ENCODE data around the gene NALCN.
"Not testable (repeated sequence)": the region's sequence is repeated elsewhere in the genome, so short reads cannot be mapped to it uniquely, and the experiment has no call there.

NALCN gene

GRCh38 chr13:101331731-101332130 is 84.6 kb downstream of the NALCN start:
- no peak overlapping the region for H3K4me3 ChIP-seq (replicated peaks; ENCODE audit: low read depth, low read length)
- no peak for DNase-seq (ENCODE audit: low read depth)
- no peak for TF ChIP-seq CTCF (IDR thresholded peaks at IDR 0.05; ENCODE audit: low read length, missing control alignments)

DNA sequence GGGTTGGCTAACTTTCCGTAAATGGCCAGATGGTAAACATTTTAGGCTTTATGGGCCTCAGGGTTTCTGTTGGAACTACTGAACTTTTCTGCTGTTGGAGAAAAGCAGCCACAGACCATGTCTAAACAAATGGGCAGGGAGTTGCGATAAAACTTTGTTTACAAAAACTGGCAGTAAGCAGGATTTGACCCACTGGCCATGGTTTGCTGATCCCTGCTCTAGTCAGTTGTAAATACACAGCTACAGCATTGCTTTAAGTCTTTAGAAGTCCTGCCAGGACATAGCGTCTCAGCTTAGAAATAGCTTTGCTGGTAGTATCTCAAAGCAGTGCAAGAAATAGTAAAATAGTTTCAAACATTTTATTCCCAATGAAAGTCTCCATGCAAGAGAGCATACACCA is 88.4 kb downstream of the NALCN start:
- H3K4me3 ChIP-seq (replicated peaks; ENCODE audit: low read depth, low read length): no peak overlapping the region
- TF ChIP-seq CTCF (IDR thresholded peaks at IDR 0.05; ENCODE audit: low read length, missing control alignments): no peak
- DNase-seq (ENCODE audit: low read depth): no peak

- TF ChIP-seq CTCF (IDR thresholded peaks at IDR 0.05; ENCODE audit: low read length, missing control alignments): no peak
- DNase-seq (ENCODE audit: low read depth): no peak
- H3K4me3 ChIP-seq (replicated peaks; ENCODE audit: low read depth, low read length): no peak overlapping the region
Observed at GRCh38 chr13:101326710-101327109, 89.6 kb downstream of the NALCN start.

DNA sequence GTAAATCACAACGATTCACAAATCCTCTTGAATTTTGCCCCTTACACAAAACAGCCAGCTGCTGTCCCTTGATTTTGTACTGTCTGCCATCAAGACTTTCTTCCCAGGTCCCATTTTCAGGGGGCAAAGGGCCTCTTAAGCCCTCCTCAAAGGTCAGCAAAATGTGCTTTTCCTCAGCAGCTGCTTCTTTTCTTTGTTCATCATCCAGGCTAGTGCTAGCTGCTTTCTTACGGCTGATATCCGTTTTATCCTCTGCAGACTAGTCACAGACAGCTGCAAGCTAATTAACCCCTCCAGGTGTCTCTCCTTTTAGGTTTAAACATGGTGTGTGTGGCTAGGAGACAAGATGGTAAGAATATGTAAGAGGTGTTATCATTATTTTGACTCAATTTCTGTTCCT is 90.9 kb downstream of the NALCN start:
- no peak for TF ChIP-seq CTCF (IDR thresholded peaks at IDR 0.05; ENCODE audit: low read length, missing control alignments)
- no peak overlapping the region for H3K4me3 ChIP-seq (replicated peaks; ENCODE audit: low read depth, low read length)
- DNase-seq (ENCODE audit: low read depth): no peak

DNA sequence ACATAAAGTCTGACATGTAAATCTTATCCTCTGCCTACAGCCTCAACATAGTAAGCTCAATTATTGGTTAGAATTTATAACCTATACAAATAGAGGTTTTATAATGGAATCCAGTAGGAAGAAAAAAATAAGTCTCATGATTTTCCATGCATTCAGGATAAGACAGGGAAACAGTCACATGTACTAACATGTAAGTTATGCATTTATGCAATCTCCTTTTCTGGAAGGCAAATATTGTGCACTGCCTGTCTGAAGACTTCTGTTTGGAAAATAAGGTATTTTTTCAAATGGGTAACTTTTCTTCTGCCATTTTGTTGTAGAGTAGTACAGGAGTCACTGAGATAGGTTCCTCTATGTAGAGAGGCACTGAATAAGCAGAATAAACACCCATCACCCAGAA is 92.7 kb downstream of the NALCN start:
- DNase-seq (ENCODE audit: low read depth): no peak

DNA sequence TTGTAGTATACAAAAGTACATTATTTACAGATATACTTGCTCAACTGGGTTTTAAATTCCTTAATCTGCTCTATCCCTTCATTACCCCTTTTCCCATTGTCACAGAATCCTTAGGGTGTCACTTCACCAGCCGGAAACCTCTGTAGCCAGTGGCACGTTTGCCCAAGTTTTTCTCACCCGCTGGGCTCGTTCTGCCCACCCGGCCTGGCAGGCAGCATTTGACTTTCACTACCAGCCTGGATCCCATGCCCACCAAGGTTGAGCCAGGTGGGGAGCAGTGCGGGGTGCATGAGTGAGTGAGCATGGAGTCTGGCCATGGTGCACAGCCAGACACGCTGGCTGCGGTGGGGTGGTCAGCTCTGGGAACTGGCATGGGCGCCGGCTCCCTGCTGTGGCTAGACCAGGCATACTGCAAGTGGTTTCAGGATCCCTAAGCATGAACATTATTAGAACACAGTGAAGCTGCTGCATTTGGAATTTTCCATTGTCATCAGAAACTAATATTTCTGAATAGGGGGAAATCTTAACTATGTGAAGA is 98.3 kb downstream of the NALCN start:
- no peak for TF ChIP-seq CTCF (IDR thresholded peaks at IDR 0.05; ENCODE audit: low read length, missing control alignments)
- no peak overlapping the region for H3K4me3 ChIP-seq (replicated peaks; ENCODE audit: low read depth, low read length)
- DNase-seq (ENCODE audit: low read depth): no peak

More for the DNA sequence above, 92.7 kb downstream of the NALCN start:
- no peak for TF ChIP-seq CTCF (IDR thresholded peaks at IDR 0.05; ENCODE audit: low read length, missing control alignments)
- no peak overlapping the region for H3K4me3 ChIP-seq (replicated peaks; ENCODE audit: low read depth, low read length)

DNA sequence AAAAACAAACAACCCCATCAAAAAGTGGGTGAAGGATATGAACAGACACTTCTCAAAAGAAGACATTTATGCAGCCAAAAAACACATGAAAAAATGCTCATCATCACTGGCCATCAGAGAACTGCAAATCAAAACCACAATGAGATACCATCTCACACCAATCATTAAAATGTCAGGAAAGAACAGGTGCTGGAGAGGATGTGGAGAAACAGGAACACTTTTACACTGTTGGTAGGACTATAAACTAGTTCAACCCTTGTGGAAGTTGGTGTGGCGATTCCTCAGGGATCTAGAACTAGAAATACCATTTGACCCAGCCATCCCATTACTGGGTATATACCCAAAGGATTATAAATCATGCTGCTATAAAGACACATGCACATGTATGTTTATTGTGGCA is 102.8 kb downstream of the NALCN start:
- not testable (repeated sequence) for H3K4me3 ChIP-seq (replicated peaks; ENCODE audit: low read depth, low read length); DNase-seq (ENCODE audit: low read depth)

Data from fibroblast of pulmonary artery (primary cell).